A172 (cell line): ENCODE measurements around the gene TOR1AIP2. TPM values are rescaled to one million over a fixed set of nuclear protein-coding genes. Genes with fewer than 3 reads are reported as not detected.

Experiments used
- DNase-seq: peaks from one replicate; pipeline ENCODE4 v3.0.0-alpha.2; 2015; ENCODE audit warnings: low spot score
- total RNA-seq: library from RNA; depleted of rRNA; stranded (reverse); fragments of >200 nt; shearing (Covaris generic); gene quantifications from 2 replicates; pipeline ENCODE4 v1.2.3, GENCODE V29; 2014; rRNA removed

Gene TOR1AIP2
- total RNA-seq: 114 and 143 TPM in 2 replicates

GRCh38 chr1:179877586-179878265 is at the start of gene TOR1AIP2:
Gene TOR1AIP2, minus strand, starts transcription at chr1:179877803. Its CDS starts 25,138 bp downstream, at chr1:179852665.
- peak; percentile 92 for DNase-seq

GRCh38 chr1:179926850-179927205 is 49.2 kb upstream of the TOR1AIP2 start:
- DNase-seq: no peak

- DNase-seq: peak; percentile 19
Observed at GRCh38 chr1:179925922-179926849, 48.6 kb upstream of the TOR1AIP2 start.

- DNase-seq: no peak
Observed at GRCh38 chr1:179925302-179925701, 47.7 kb upstream of the TOR1AIP2 start.

DNA sequence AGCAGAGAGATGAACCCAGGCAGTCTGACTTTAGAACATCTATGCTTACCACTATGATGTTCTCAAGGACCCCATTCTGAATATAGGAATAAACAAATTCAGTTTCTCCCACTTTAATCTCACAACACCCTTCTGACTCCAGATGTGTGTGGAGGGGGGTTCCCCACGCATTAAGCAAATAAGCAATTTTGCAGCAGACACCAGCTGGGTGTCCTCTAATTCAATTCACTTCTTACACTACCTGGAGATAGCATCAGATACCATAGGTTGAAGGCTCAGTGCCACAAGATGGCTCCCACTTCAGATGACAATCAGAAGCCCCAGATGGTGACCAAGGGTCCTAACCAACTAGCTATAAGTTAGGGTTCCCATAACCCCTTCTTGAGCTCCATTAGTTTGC is 46.7 kb upstream of the TOR1AIP2 start:
- no peak for DNase-seq

DNA sequence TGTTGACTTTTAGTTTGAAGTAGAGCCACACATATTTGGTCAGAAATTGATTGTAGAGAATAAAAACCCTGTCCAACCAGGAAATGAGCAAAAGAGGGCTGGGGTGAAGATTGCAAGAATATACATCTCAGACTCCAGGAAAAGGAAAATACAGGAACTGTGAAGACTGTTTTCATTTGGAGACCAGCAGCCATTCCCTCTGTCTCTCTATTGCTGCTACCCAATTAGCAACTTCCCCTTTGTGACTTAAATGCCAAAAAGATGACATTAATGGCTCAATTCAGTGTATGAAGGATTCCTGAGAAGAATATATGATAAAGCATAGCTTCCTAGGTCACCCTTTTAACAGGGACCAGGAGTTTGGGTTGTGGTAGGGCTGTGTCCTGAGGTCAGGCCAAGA is 45.4 kb upstream of the TOR1AIP2 start:
- no peak for DNase-seq

- no peak for DNase-seq
Observed at GRCh38 chr1:179921981-179922872, 44.6 kb upstream of the TOR1AIP2 start.

- no peak for DNase-seq
Observed at GRCh38 chr1:179921472-179921871, 43.9 kb upstream of the TOR1AIP2 start.

GRCh38 chr1:179917601-179918429 is 40.2 kb upstream of the TOR1AIP2 start:
- DNase-seq: no peak

- no peak for DNase-seq
Observed at GRCh38 chr1:179911812-179912211, 34.2 kb upstream of the TOR1AIP2 start.

- no peak for DNase-seq
Observed at GRCh38 chr1:179910934-179911333, 33.3 kb upstream of the TOR1AIP2 start.

DNA sequence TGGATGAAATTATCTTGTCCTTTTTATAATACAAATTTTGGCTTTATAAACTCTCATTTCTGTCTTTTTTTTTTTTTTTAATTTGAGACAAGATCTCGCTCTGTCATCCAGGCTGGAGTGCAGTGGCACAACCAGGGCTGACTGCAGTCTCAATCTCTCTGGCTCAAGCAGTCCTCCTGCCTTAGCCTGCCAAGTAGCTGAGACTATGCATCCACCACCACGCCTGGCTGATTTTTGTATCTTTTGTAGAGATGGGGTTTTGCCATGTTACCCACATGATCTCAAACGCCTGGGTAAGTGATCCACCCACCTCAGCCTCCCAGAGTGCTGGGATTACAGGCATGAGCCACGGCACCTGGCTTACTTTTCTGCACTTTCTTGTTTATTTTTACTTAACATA is 12.0 kb upstream of the TOR1AIP2 start:
- no peak for DNase-seq

DNA sequence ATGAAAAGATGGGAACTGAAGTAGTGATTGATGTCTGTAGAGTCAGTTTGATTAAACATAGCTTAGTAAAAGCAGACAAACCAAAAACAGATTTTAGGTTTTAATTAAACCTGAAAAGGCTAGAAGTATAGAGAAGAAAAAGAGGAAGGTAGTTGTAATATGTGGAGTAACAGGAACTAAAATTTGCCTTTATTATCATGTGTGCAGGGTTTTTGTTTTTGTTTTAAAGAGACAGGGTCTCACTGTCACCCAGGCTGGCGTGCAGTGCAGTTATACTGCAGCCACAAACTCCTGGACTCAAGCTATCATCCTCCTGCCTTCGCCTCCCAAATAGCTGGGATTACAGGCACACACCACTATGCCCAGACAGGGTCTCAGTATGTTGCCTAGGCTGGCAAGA is 10.5 kb upstream of the TOR1AIP2 start:
- no peak for DNase-seq

DNA sequence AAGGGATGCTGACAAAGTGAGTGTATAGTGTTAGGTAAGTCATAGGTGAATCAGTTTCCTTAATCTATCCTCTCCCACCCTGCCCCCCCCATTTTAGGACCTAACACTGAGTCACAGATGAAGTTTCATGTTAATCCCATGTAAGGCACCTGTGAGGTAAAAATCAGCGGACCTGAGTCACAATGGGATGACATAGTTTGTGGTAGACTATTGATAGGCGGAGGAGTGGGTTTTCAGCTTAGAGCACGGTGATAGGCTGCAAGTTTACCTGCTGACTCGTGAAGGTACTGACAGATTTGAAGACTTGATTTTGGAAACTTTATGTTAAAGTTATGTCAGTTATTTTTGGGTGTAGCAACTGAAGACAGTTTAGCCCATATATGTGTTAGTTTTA is 6.1 kb upstream of the TOR1AIP2 start:
- DNase-seq: peak; percentile 27

- no peak for DNase-seq
Observed at GRCh38 chr1:179883040-179883744, 5.6 kb upstream of the TOR1AIP2 start.

DNA sequence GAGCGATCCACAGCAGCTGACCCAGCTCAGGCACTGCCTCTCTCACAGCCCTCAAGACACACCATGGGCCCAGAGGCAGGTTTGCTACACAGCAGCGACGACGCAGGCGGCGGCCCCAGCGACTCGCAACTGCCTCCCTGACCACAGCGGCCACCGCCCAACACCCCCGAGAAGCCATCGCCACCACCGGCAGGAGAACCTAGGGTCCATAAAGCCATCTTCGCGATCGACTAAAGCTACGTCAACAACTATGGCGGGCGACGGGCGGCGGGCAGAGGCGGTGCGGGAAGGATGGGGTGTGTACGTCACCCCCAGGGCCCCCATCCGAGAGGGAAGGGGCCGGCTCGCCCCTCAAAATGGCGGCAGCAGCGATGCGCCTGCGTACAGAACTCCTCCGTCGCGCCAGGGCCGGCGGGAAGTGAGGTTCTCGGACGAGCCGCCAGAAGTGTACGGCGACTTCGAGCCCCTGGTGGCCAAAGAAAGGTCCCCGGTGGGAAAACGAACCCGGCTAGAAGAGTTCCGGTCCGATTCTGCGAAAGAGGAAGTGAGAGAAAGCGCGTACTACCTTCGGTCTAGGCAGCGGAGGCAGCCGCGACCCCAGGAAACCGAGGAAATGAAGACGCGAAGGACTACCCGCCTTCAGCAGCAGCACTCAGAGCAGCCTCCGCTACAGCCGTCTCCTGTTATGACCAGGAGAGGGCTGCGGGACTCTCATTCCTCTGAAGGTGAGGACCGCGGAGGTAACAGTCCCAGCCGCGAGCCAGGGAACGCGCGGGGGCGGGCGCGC is 4.8 kb upstream of the TOR1AIP2 start, which contains the start of gene TOR1AIP1:
Gene TOR1AIP1, plus strand, starts transcription at position 33 of the 787 bp plus-strand sequence. Its CDS starts 218 bp downstream, at position 251.
- DNase-seq: peak; percentile 96

DNA sequence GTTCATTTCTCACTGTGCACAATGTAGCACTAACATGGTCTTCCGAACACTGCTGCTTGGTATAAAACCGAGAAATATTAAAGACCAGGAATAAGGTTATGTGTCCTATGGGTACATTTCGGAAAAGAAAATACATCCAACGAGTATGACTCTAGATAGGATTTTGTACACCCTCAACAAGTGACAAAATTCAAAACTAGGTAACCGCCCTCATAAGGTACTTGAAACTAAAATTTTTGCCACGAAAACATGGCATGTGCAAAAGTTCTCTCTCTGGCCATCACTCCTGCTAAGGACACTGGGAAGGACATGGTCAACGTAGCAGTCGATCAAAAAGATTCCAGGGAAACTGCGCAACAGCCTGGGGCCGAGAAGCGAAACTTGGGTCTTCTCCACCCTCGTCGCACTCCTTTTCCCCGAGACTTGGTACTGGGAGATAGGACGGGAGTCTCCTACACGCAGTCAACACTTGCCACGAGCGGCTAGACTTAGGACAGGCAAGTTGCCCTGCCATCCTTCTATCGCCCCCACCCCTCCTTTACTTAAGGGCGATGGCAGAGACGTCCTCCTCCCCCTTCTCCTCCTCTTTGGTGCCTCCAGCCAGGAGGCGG is 4.1 kb upstream of the TOR1AIP2 start:
- DNase-seq: peak; percentile 95

GRCh38 chr1:179879797-179880196 is 2.2 kb upstream of the TOR1AIP2 start:
- DNase-seq: no peak

- DNase-seq: peak; percentile 67
Observed at GRCh38 chr1:179876300-179876715, 1.3 kb downstream of the TOR1AIP2 start.
